Measurements from ENCODE around the gene TRIM14.

Gene TRIM14

DNA sequence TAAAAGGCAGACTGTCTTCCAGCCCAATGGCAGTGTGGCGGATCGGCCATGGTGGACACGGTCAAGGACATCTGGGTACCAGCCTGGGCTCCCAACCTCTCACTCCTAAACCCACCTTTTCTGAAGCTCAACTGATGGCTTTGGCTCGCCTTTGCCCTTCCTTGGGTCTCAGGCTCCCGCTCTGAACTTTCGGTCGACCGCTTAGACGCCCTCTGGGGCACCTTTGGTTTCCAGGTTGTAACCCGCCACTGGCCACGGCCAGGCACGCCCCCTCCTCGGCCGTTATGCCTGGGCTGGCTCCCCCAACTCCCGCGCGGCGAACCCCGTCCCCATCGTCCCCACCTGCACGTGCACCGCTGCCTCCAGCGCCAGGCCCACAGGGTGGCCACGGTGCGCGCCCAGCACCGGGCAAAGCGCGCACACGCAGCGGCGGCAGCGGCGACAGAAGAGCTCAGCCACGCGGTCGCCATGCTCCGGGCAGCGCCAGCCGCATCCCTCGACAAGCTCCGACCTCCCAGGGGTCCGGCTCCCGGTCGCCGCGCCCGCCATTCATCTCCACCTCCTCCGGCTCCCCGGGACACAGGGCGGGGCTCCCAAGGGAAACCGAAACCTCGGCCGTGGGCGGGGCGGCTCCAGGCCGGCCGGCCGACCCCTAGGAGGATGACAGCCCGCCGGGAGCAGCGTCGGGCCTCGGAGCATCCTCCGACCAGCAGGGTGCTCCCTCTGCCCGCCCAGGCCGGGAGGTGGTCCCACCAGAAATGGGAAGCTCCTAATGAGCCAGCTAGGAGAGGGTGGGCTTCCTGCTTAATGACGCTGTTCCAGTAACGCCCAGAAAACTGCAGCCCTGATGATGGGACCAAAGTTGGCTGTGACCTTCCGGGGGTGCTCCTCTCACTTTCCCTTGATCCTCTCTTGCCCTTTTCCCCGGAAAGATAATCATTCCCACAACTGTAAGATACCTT, at the start of gene TRIM14:
TRIM14 (minus strand) TSS at position 583 of the 962 bp plus-strand sequence; CDS start at position 549, 34 bp downstream.
- no peaks in the 10 kb centered on the region for H3K36me3 ChIP-seq (ENCODE audit: insufficient read depth, low read length)
- no peak for DNase-seq (ENCODE audit: low read depth, low spot score)
- TF ChIP-seq POLR2AphosphoS5 (IDR thresholded peaks at IDR 0.05; ENCODE audit: borderline replicate concordance, low read depth, low read length) (0 out of 2 replicates have a peak, but pooled peaks have one; percentile 24), EZH2 (IDR thresholded peaks at IDR 0.05) (no peak), FOXP2 (optimal IDR thresholded peaks at IDR 0.05; ENCODE audit: control extremely low read depth, extremely low read length, insufficient read depth) (no peak)
- H3K9me3 ChIP-seq (ENCODE audit: low read depth, low read length), result no peaks in the 10 kb centered on the region
- no peak within 1 kb of the TSS for H3K9ac ChIP-seq (ENCODE audit: insufficient read length)
- H3K27ac ChIP-seq, result no peak within 1 kb of the TSS
- no peak within 1 kb of the TSS for H3K4me3 ChIP-seq

GRCh38 chr9:98168153-98168780, 49.2 kb upstream of the TRIM14 start:
- Histone ChIP-seq H3K27ac (no peak overlapping the region), H3K9me3 (ENCODE audit: low read depth, low read length) (no peaks in the 10 kb centered on the region), H3K4me3 (no peak overlapping the region), H3K36me3 (ENCODE audit: insufficient read depth, low read length) (no peaks in the 10 kb centered on the region), H3K9ac (ENCODE audit: insufficient read length) (no peak overlapping the region)
- no peak for DNase-seq (ENCODE audit: low read depth, low spot score)
- TF ChIP-seq EZH2 (IDR thresholded peaks at IDR 0.05) (no peak), FOXP2 (optimal IDR thresholded peaks at IDR 0.05; ENCODE audit: control extremely low read depth, extremely low read length, insufficient read depth) (no peak), POLR2AphosphoS5 (IDR thresholded peaks at IDR 0.05; ENCODE audit: borderline replicate concordance, low read depth, low read length) (no peak)

DNA sequence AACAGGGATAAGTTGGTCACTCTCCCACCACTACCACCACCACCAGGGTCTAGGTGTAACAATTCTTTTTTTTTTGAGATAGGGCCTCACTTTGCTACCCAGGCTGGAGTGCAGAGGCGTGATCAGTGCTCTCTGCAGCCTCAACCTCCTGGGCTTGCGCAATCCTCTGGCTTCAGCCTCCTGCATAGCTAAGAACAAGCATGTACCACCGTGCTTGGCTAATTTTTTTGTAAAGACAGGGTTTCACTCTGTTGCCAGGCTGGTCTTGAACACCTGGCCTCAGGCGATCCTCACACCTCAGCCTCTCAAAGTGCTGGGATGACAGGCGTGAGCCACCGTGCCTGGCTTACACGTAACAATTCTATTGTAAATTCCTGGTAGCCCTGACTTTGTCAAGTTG, 45.9 kb upstream of the TRIM14 start:
- H3K9ac ChIP-seq (ENCODE audit: insufficient read length), result no peak overlapping the region
- no peaks in the 10 kb centered on the region for H3K9me3 ChIP-seq (ENCODE audit: low read depth, low read length)
- H3K27ac ChIP-seq, result no peak overlapping the region
- no peaks in the 10 kb centered on the region for H3K36me3 ChIP-seq (ENCODE audit: insufficient read depth, low read length)
- no peak overlapping the region for H3K4me3 ChIP-seq
- TF ChIP-seq POLR2AphosphoS5 (IDR thresholded peaks at IDR 0.05; ENCODE audit: borderline replicate concordance, low read depth, low read length), result no peak
- TF ChIP-seq FOXP2 (optimal IDR thresholded peaks at IDR 0.05; ENCODE audit: control extremely low read depth, extremely low read length, insufficient read depth), result no peak
- no peak for TF ChIP-seq EZH2 (IDR thresholded peaks at IDR 0.05)
- DNase-seq (ENCODE audit: low read depth, low spot score), result no peak

- DNase-seq (ENCODE audit: low read depth, low spot score), result no peak
- no peak overlapping the region for H3K27ac ChIP-seq
- no peak for TF ChIP-seq POLR2AphosphoS5 (IDR thresholded peaks at IDR 0.05; ENCODE audit: borderline replicate concordance, low read depth, low read length)
- TF ChIP-seq FOXP2 (optimal IDR thresholded peaks at IDR 0.05; ENCODE audit: control extremely low read depth, extremely low read length, insufficient read depth), result no peak
- TF ChIP-seq EZH2 (IDR thresholded peaks at IDR 0.05), result no peak
Measured at GRCh38 chr9:98162613-98163012, 43.6 kb upstream of the TRIM14 start.

GRCh38 chr9:98161851-98162250, 42.8 kb upstream of the TRIM14 start:
- no peak for TF ChIP-seq EZH2 (IDR thresholded peaks at IDR 0.05)
- no peak for TF ChIP-seq FOXP2 (optimal IDR thresholded peaks at IDR 0.05; ENCODE audit: control extremely low read depth, extremely low read length, insufficient read depth)
- TF ChIP-seq POLR2AphosphoS5 (IDR thresholded peaks at IDR 0.05; ENCODE audit: borderline replicate concordance, low read depth, low read length), result no peak
- DNase-seq (ENCODE audit: low read depth, low spot score), result no peak
- no peak overlapping the region for H3K27ac ChIP-seq

More at GRCh38 chr9:98162613-98163012, 43.6 kb upstream of the TRIM14 start:
- Histone ChIP-seq H3K36me3 (ENCODE audit: insufficient read depth, low read length) (no peaks in the 10 kb centered on the region), H3K4me3 (no peak overlapping the region), H3K9ac (ENCODE audit: insufficient read length) (no peak overlapping the region), H3K9me3 (ENCODE audit: low read depth, low read length) (no peaks in the 10 kb centered on the region)

DNA sequence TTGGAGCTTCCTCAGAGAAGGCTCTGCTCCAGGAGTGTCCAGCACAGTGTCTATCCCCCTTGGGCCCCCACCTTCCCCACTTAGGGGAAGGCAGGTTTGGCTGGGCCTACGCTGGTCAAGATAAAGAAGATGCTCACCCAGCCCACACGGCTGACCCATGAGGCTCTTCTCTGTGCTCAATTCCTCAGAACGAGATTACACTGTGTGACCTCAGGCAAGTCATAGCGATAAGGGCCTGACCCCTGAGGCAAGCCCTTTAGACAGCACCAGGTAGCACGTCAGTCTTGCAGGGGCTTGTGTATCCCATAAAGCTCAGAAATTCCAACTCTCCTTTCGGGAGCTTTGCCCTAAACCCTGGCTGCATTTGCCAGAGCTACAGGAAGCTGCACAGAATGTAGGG, 40.8 kb upstream of the TRIM14 start:
- Histone ChIP-seq H3K4me3 (no peak overlapping the region), H3K9ac (ENCODE audit: insufficient read length) (no peak overlapping the region), H3K36me3 (ENCODE audit: insufficient read depth, low read length) (no peaks in the 10 kb centered on the region), H3K27ac (no peak overlapping the region), H3K9me3 (ENCODE audit: low read depth, low read length) (no peaks in the 10 kb centered on the region)
- DNase-seq (ENCODE audit: low read depth, low spot score), result no peak
- TF ChIP-seq FOXP2 (optimal IDR thresholded peaks at IDR 0.05; ENCODE audit: control extremely low read depth, extremely low read length, insufficient read depth) (no peak), POLR2AphosphoS5 (IDR thresholded peaks at IDR 0.05; ENCODE audit: borderline replicate concordance, low read depth, low read length) (no peak), EZH2 (IDR thresholded peaks at IDR 0.05) (no peak)

More at GRCh38 chr9:98161851-98162250, 42.8 kb upstream of the TRIM14 start:
- H3K9me3 ChIP-seq (ENCODE audit: low read depth, low read length), result no peaks in the 10 kb centered on the region
- no peak overlapping the region for H3K9ac ChIP-seq (ENCODE audit: insufficient read length)
- no peak overlapping the region for H3K4me3 ChIP-seq
- no peaks in the 10 kb centered on the region for H3K36me3 ChIP-seq (ENCODE audit: insufficient read depth, low read length)

DNA sequence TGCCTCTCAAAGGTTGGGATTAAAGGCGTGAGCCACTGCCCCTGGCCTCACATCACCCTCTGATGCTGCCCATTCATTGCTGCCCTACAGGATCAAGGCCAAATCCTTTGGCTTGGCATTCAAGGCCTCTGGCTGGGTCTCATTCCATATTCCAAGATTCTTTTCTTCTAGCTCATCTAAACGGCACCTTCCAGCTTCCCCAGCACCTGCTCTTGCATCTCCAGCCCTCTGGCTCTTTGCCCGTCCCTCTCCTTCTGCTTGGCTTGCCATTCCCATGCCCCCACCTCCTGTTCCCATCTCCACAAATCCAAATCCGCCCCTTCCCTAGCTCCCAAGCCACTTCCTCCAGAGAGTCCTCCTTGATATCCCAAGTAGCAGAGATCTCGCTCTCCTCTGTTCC, 40.3 kb upstream of the TRIM14 start:
- Histone ChIP-seq H3K9ac (ENCODE audit: insufficient read length) (no peak overlapping the region), H3K27ac (no peak overlapping the region), H3K9me3 (ENCODE audit: low read depth, low read length) (no peaks in the 10 kb centered on the region), H3K36me3 (ENCODE audit: insufficient read depth, low read length) (no peaks in the 10 kb centered on the region), H3K4me3 (no peak overlapping the region)
- no peak for DNase-seq (ENCODE audit: low read depth, low spot score)
- TF ChIP-seq EZH2 (IDR thresholded peaks at IDR 0.05) (no peak), FOXP2 (optimal IDR thresholded peaks at IDR 0.05; ENCODE audit: control extremely low read depth, extremely low read length, insufficient read depth) (no peak), POLR2AphosphoS5 (IDR thresholded peaks at IDR 0.05; ENCODE audit: borderline replicate concordance, low read depth, low read length) (no peak)
